GM21390 (cell line): Measurements from ENCODE around the gene ARFGEF3.
A peak's percentile ranks its signal among the peaks of the same experiment; 100 is the strongest.

Source experiments
- ATAC-seq: cut with Tn5 transposase; IDR thresholded peaks from one replicate; pipeline ENCODE4 v1.9.1; 2021; ENCODE audit not compliant: unreplicated experiment

The ARFGEF3 gene

DNA sequence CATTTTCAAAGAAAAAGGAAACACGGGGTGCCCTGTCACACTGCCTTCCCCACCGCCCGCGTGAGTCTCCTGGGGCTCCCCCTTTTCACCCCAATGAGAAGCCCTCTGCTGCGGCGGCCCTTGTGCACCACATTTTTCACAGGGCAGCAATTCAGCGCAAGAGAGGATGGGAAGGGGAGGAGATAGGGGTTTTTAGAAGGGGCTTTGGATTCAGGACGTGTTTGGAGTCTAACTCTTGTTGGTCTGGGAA lies 726 bp upstream of the ARFGEF3 start:
- no peak for ATAC-seq

DNA sequence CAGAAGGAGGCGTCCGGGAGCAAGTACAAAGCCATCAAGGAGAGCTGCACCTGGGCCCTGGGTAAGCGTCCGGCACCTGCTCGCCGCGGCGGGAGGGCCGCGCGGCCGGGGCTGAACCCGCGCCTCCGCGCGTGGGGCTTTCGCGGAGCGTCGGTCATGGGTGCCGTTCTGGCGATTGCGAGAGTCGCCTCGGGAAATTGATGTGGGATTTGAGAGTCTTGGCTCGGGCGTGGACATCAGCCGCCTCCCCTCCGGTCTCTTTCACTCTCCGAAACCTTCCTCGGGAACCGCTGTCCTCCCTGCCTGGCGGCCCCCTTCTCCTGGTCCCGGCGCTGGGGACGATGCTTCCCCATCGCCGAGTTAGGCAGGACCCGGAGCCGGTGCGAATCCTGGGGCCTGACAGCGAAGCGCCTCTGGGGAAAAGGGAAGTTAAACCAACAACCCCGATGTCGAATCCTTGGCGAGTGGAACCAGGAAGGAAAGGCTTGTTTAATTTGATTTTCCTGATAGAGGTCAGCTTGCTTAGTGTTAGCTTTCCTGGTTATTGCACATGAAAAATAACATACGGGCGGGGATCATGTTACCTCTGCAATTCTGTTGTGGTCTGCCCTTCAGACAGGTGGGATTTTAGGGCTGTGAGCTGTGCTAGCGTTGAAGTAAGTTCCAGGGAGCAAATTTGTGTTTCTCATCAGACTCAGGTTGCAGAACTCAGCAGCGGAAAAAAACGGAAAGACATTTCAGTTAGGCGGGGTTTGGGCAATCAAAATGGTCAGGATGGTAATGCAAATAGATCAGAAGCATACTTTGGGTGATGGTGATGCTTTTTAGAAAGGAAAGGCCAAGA lies 594 bp downstream of the ARFGEF3 start:
- ATAC-seq: peak; percentile 30

DNA sequence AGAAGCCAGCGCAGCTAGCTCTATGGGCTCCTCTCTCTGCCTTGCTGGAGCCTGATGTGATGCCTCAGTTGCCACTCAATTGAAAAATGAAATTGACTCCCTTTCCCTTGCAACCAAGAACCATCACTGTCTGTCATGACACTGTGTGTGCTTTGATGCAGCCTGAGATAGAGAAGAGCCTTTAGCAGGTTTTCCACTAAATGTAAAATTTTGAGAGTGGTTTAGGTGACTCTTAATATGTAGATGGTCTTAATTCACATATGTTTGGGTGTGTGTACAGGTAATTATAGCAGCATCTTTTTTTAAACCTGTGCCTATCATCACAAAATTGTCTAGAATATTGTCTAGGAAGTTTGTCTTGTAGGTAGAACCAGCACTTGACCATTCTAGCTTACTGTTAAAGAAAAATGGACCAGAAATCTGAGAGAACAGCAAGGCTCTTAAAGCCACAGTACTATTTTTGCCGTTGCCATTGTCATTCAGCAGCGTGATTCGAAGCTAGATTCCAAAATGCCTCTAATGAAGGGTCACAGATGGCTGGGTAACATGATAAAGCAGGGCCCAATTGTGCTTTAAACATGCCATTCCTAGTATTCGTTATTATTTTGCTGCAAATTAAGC lies 1.3 kb downstream of the ARFGEF3 start:
- ATAC-seq: no peak

DNA sequence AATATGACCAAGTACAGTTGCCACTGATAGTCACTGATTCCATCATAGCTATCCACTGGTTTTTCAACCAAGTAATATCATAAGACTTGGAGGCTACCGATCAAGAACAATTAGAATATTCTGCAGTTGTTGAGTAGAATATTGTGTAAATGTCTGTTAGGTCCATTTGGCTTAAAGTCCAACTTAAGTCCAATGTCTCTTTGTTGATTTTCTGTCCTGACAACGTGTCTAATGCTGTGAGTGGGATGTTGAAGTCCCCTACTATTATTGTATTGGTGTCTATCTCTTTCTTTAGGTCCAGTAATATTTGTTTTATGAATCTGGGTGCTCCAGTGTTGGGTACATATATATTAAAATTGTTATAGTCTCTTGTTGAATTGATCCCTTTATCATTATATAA lies 13.9 kb downstream of the ARFGEF3 start:
- no peak for ATAC-seq

DNA sequence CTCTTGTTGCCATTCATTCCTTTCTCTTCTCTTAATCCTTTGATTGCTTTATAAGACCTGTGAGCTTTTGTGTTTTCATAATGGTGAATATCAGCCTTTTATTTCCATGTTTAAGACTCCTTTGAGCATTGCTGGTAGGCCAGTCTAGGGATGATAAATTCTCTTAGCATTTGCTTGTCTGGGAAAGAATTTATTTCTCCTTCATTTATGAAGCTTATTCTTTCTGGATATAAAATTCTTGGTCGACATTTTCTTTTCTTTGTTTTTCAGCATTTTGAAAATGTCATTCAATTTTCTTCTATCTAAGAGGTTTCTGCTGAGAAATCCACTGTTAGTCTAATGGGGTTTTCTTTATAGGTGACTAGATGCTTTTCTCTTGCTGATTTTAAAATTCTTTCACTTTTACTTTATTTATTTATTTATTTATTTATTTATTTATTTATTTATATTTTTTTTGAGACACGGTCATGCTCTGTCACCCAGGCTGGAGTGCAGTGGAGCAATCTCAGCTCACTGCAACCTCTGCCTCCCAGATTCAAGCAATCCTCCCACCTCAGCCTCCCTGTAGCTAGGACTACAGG lies 15.0 kb downstream of the ARFGEF3 start:
- no peak for ATAC-seq

- ATAC-seq: no peak
These were observed 21.4 kb downstream of the ARFGEF3 start for GRCh38 chr6:138182939-138183789.

- ATAC-seq: no peak
These were observed 22.0 kb downstream of the ARFGEF3 start for GRCh38 chr6:138183790-138184134.

DNA sequence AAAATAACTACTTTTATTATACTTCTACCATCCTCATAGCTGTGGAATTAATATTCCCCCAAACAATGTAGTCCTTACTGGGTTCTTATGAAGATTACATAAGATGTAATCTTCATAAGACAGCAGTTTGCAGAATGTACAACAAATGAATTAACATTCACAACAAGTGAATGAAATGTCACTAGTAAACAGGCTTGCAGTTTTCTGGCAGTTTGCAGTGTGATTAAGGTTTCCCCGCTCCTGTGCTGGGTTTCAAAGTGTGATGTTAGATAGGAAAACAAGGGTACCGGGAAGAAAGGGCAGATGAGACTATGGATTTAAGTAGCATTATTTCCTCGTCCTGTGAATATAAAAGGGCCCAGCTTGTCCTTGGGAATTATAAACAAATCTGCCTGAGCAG lies 22.5 kb downstream of the ARFGEF3 start:
- no peak for ATAC-seq

DNA sequence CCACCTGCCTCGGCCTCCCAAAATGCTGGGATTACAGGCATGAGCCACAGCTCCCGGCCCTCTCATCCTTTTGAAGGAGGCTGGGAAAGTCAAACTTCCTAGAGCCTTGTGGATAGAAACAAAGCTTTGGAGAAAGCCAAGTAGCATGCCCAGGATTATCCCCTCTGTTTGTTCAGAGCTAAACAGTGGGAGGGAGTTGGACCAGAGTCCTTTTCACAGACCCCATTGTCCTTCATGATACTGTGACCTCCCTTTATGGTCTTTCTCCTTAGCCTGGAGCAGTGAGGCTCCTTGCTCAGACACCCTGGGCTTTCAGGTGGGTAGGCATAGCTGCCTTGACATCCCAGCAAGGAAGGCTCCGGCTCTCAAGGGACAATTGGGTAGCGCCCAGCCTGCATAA lies 25.4 kb downstream of the ARFGEF3 start:
- ATAC-seq: no peak

DNA sequence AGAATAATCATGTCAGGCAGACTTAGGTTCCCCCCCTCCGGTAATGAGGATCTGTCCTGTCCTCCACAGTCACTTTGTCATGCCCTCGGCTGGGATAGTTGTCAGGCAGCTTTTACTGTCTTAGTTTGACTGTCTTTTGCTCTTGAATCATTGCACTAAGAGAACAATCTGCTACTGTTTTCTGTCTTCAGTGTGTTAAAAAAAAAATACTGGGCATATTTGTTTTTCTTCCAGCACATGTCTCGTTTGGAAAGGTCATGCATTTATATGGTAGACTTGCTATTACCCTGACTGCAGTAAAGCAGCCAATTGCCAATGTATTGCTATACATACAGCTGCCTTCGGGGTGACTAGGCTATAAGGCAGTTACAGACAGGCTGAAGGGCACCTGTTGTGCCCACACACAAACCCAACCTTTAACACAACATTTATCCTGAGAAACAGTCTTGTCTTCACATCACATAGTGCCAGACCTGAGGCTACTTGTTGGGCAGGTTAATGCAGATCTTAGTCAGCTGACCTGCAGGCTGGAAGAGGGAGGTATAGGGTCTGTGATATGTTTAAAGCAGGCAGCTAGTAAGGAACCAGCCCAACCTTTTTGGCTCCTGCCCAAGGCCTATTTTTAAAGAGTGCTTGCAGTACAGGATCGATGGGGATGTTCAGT lies 26.7 kb downstream of the ARFGEF3 start:
- ATAC-seq: no peak

DNA sequence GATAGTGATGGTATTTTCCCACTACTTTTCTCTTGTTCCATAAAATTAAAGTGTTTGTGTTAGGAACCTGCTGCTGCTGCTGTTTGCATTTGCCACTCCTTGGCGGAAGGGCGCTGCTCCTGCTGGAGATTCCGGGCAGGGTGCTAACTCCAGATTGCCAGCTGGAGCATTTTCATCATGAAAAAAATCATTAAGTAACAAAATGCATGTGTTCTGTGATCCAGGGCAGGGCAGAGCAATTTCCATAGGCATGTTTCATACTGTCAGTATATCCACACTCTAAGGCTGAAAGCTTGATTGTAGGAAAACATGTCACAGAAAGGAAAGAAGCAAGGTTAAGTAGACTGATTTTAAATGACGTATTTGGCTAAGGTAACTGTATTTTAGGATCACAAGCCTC lies 32.5 kb downstream of the ARFGEF3 start:
- ATAC-seq: no peak

- no peak for ATAC-seq
These were observed 34.5 kb downstream of the ARFGEF3 start for GRCh38 chr6:138196122-138196738.

GRCh38 chr6:138197570-138197969 lies 35.8 kb downstream of the ARFGEF3 start:
- ATAC-seq: no peak

DNA sequence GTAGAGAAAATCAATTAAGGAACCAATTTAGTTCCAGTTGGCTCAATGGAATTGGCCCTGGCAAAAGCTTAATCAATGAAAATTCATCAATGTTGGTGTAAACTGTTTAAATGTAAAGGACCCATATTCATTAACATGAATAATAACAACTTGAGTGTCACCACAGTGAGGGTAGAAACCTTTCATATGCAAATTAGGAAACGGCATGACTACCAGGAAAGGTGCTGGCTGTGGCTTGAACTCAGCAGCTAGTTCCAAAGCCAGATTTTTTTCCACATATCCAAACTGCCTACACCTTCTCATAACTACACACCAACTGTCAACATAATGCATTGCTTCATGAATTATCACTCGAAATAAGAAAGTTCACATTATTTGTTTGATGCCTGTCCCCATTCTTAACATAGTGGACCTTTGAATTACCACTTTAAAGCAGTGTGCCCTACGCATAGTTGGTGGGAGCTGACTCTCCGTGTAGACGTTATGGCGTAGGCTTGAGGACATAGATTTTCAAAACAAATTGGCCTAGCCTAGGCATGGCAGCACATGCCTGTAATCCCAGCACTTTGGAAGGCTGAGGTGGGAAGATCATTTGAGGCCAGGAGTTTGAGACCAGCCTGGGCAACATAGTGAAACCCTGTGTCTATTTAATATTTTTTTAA lies 36.8 kb downstream of the ARFGEF3 start:
- ATAC-seq: no peak

DNA sequence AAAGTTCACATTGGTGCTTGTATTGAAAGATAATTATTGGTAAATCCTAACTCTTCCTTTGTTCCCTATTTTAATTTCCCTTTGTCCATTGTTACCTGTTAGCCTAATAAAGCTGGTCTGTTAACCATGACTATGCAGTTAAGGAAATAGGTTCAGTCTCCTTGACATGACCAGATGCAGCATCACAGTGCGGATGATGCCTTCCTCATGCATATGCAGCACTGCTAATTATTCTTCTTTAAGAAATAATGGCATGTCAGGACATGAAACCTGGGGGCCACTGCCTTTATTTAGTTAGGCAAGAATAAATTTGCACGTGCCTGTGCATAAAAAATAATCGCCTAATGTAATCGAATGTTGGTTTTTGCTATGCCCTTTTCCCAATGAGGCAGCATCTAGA lies 40.1 kb downstream of the ARFGEF3 start:
- no peak for ATAC-seq

DNA sequence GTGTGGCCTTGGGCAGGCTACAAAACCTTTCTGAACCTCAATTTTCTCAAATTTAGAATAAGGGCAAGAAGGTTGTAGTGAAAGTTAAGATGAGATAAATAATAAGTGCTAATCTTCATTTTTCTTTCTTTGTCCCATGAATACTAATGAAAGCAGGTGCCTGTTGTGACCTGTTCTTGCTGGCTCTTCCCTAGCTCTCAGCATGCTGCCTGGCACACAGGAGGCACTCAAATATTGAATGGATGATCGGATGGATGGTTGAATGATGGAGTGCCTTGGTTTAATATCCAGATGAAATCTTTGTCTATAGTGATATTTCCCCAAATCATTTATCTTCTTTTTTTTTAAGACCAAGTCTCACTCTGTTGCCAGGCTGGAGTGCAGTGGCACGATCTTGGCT lies 41.6 kb downstream of the ARFGEF3 start:
- no peak for ATAC-seq

DNA sequence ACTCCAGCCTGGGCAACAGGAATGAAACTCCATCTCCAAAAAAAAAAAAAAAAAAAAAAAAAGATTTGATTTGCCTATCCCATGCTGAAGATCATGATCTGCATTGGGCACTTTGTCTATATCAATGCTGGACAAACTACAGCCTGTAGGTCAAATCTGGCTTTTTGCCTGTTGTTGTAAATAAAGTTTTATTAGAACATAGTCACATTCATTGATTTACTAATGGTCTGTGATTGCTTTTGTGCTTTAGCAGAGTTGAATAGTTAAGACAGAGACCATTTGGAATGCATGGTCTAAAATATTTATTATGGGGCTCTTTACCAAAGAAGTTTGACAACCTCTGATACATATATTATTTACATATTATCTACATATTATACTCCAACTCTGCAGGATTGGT lies 42.6 kb downstream of the ARFGEF3 start:
- no peak for ATAC-seq

DNA sequence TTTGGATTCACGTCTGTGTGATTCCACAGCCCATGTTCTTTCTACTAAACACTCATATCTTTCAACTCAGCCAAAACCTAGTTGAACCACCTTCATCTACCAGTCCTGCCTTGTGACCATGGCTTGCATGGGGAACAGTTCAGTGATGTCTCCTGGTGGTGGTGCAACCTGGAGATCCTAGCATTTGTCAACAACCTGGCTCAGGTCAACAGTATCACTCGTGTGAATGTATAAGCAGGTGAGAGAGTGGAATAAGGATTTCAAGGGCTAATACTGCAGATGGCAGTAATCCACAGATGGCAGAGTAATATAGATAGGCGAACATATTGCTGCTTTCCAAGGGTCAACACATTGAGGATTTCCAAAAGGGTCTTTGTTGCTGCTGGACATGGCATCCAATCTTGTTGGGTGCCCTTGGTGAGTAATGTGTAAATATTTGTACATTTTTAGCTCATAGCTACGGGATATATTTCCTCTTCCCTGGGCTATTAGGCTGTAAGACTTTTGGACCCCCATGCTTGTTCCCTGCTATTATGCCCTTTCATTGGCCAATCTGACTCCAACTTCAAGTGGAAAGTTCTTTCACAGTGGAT lies 43.1 kb downstream of the ARFGEF3 start:
- no peak for ATAC-seq

DNA sequence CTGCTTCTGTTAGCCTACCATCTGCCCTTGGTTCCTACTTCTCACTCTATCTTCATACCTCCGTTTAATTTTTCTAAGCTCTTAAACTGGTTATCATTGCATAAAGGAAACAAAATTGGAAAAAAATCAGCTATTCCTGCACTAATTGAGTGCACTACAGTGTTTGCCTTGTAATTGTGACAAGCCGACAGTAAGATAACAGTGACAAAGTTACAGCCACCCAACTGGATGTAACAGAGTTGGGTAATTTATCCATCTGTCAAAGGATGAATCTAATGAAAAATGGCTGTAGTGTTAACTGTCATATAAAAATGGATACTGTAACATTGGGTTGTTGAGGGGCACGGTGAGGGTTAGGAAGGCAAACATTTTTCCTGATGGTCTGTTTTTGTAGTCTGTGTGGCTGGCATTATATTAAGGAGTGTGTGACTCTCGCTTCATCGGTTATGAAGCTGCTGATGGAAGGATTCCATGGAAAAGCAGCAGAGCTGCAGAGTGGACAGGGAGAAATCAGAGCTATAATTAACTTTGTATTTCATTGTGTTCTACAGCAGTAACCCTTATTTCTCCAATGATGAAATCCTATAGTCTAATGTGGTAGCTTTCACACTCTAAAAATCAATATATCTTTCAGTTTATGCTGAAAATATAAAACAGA lies 43.8 kb downstream of the ARFGEF3 start:
- no peak for ATAC-seq
